ENCODE measurements around the gene FOXK1.

Gene FOXK1

DNA sequence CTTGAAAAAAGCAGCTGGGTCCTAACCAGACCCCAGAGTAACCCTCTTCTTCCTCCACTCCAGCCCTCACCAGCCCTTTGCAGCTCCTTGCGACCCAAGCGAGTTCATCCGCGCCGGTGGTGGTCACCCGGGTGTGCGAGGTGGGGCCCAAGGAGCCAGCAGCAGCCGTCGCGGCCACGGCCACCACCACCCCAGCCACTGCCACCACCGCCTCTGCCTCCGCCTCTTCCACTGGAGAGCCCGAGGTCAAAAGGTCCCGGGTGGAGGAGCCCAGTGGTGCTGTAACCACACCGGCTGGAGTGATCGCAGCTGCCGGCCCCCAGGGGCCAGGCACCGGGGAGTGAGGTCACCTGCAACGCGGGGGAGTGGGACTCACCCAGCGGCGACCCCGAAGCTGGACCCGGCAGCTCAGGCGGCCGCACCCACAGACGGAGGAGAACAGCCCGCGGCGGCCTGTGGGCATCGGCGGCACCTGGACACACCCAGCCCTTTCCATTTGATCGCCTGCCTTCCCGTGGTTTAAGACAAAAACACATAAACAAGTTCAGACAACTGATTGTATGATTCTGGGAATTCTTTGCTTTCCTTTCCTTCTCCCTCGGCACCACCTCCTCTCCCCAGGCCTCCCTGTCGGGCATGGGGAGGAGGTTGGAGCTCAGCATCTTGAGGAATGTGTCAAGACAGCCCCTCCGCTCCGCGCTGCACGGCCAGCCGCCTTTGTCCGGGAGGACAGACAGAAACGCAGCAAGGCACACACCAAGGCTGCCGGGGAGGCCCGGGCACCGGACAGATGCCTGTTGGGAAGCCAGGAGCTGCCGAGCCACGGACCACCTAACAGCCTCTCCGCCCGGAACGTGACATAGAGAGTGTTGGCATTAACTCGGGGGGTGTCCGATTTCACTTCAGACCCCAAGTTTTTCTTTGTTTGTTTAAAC lies 80.3 kb downstream of the FOXK1 start:
- H3K27ac ChIP-seq: no peak overlapping the region
- H3K4me1 ChIP-seq: no peaks in the 10 kb centered on the region
- H3K27me3 ChIP-seq (ENCODE audit: control insufficient read depth, insufficient read depth, low read length): no peaks in the 10 kb centered on the region
- no peaks in the 10 kb centered on the region for H3K36me3 ChIP-seq (ENCODE audit: control insufficient read depth, insufficient read depth, low read length)
- no peaks in the 10 kb centered on the region for H3K9me3 ChIP-seq (ENCODE audit: control insufficient read depth, low read length)
- no peak overlapping the region for H3K4me2 ChIP-seq (ENCODE audit: low read length)
- TF ChIP-seq, protein P1, sequence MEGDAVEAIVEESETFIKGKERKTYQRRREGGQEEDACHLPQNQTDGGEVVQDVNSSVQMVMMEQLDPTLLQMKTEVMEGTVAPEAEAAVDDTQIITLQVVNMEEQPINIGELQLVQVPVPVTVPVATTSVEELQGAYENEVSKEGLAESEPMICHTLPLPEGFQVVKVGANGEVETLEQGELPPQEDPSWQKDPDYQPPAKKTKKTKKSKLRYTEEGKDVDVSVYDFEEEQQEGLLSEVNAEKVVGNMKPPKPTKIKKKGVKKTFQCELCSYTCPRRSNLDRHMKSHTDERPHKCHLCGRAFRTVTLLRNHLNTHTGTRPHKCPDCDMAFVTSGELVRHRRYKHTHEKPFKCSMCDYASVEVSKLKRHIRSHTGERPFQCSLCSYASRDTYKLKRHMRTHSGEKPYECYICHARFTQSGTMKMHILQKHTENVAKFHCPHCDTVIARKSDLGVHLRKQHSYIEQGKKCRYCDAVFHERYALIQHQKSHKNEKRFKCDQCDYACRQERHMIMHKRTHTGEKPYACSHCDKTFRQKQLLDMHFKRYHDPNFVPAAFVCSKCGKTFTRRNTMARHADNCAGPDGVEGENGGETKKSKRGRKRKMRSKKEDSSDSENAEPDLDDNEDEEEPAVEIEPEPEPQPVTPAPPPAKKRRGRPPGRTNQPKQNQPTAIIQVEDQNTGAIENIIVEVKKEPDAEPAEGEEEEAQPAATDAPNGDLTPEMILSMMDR (IDR thresholded peaks at IDR 0.05): no peak
- no peak overlapping the region for H2AFZ ChIP-seq
- no peak overlapping the region for H3K9ac ChIP-seq
- no peak overlapping the region for H3K4me3 ChIP-seq (ENCODE audit: low read depth, low read length)
- H3K79me2 ChIP-seq: no peaks in the 10 kb centered on the region

- no peaks in the 10 kb centered on the region for H3K79me2 ChIP-seq
- no peaks in the 10 kb centered on the region for H3K36me3 ChIP-seq (ENCODE audit: control insufficient read depth, insufficient read depth, low read length)
- H3K4me2 ChIP-seq (ENCODE audit: low read length): no peak overlapping the region
- H3K9me3 ChIP-seq (ENCODE audit: control insufficient read depth, low read length): no peaks in the 10 kb centered on the region
- no peaks in the 10 kb centered on the region for H3K27me3 ChIP-seq (ENCODE audit: control insufficient read depth, insufficient read depth, low read length)
- no peak overlapping the region for H3K9ac ChIP-seq
- no peak overlapping the region for H3K4me3 ChIP-seq (ENCODE audit: low read depth, low read length)
- H3K4me1 ChIP-seq: no peaks in the 10 kb centered on the region
- no peak overlapping the region for H2AFZ ChIP-seq
- H3K27ac ChIP-seq: no peak overlapping the region
- TF ChIP-seq, protein P1 (IDR thresholded peaks at IDR 0.05): no peak
Measured at GRCh38 chr7:4763091-4763793, 81.1 kb downstream of the FOXK1 start.

- TF ChIP-seq, protein P1 (IDR thresholded peaks at IDR 0.05): no peak
- Histone ChIP-seq H3K27me3 (ENCODE audit: control insufficient read depth, insufficient read depth, low read length) (no peaks in the 10 kb centered on the region), H3K27ac (no peak overlapping the region)
Measured at GRCh38 chr7:4763794-4764185, 81.7 kb downstream of the FOXK1 start.

DNA sequence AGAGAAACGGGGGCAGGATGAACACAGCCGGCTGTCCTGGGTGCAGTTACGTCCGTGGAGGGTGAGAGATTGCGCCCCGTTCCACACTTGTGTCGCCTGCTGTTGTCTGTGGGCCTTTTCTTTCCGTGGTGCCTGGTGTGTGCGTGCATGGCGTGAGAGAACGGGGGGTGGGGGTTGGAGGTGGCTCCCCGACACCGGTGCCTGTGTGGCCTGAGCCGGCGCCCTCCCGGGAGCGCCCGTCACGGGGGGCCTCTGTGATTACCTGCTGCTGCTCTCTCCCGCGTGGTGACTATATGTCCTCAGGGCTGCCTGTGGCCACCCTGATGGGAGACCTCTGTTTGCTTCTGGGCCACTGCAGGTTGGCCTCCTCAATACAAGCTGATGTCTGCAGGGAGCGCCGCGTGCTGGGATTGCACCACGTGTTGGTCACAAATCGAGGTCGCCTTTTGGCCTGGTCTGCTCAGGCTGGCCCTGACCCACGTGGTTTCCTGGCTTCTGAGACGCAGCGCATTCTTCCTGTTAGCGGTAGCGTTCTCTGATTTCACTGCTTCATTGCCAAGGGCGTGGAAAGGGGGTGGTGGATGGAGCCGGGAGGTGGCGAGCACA lies 82.4 kb downstream of the FOXK1 start:
- Histone ChIP-seq H3K36me3 (ENCODE audit: control insufficient read depth, insufficient read depth, low read length) (no peaks in the 10 kb centered on the region), H3K4me1 (no peaks in the 10 kb centered on the region), H3K27ac (no peak overlapping the region), H2AFZ (no peak overlapping the region), H3K27me3 (ENCODE audit: control insufficient read depth, insufficient read depth, low read length) (no peaks in the 10 kb centered on the region), H3K9me3 (ENCODE audit: control insufficient read depth, low read length) (no peaks in the 10 kb centered on the region), H3K79me2 (no peaks in the 10 kb centered on the region), H3K4me2 (ENCODE audit: low read length) (no peak overlapping the region), H3K4me3 (ENCODE audit: low read depth, low read length) (no peak overlapping the region), H3K9ac (no peak overlapping the region)
- TF ChIP-seq, protein P1 (IDR thresholded peaks at IDR 0.05): no peak

More at GRCh38 chr7:4763794-4764185, 81.7 kb downstream of the FOXK1 start:
- H3K4me1 ChIP-seq: no peaks in the 10 kb centered on the region
- H3K36me3 ChIP-seq (ENCODE audit: control insufficient read depth, insufficient read depth, low read length): no peaks in the 10 kb centered on the region
- H2AFZ ChIP-seq: no peak overlapping the region
- H3K4me2 ChIP-seq (ENCODE audit: low read length): no peak overlapping the region
- no peak overlapping the region for H3K4me3 ChIP-seq (ENCODE audit: low read depth, low read length)
- no peaks in the 10 kb centered on the region for H3K79me2 ChIP-seq
- no peaks in the 10 kb centered on the region for H3K9me3 ChIP-seq (ENCODE audit: control insufficient read depth, low read length)
- no peak overlapping the region for H3K9ac ChIP-seq

Data from parathyroid adenoma (tissue), 2 donors.